ENCODE results near the gene RNF181.
A peak's percentile ranks its signal among the peaks of the same experiment; 100 is the strongest.
"Not testable (repeated sequence)": the region's sequence is repeated elsewhere in the genome, so short reads cannot be mapped to it uniquely, and the experiment has no call there.

Gene RNF181

GRCh38 chr2:85602476-85603234 lies 7.1 kb downstream of the RNF181 start, which contains the start of gene TMEM150A:
Gene TMEM150A (minus strand): TSS chr2:85602698. CDS start chr2:85601948, 750 bp downstream.
- Histone ChIP-seq H2AK5ac (ENCODE audit: low read length) (no peak within 1 kb of the TSS), H3K23ac (ENCODE audit: low read length) (peak within 1 kb of the TSS; percentile 76), H3K9ac (ENCODE audit: low read length) (peak within 1 kb of the TSS; percentile 92), H3K18ac (ENCODE audit: low read length) (peak within 1 kb of the TSS; percentile 57), H3K4me1 (ENCODE audit: control insufficient read depth, low read depth, low read length) (peaks cover 4% of the 10 kb centered on the region), H4K5ac (ENCODE audit: low read length) (no peak within 1 kb of the TSS), H2BK120ac (ENCODE audit: low read depth, low read length) (no peak within 1 kb of the TSS), H2BK15ac (replicated peaks; ENCODE audit: low read depth) (no peak within 1 kb of the TSS), H3K79me2 (ENCODE audit: control insufficient read depth, insufficient read depth, low read length) (peaks cover 4% of the 10 kb centered on the region), H3K4me3 (ENCODE audit: low read length) (peak within 1 kb of the TSS; percentile 91), H2BK5ac (ENCODE audit: low read length) (no peak within 1 kb of the TSS), H3K4me2 (ENCODE audit: low read length) (peak within 1 kb of the TSS; percentile 92), H3K56ac (ENCODE audit: low read length) (peak within 1 kb of the TSS; percentile 98), H4K8ac (ENCODE audit: low read depth, low read length) (no peak within 1 kb of the TSS), H3K79me1 (ENCODE audit: low read length) (peaks cover 13% of the 10 kb centered on the region), H3K27me3 (ENCODE audit: insufficient read depth, low read length, poor library complexity) (no peaks in the 10 kb centered on the region), H3K36me3 (ENCODE audit: control insufficient read depth, insufficient read depth, low read length) (peaks cover 4% of the 10 kb centered on the region), H3K27ac (ENCODE audit: low read depth, low read length) (peak within 1 kb of the TSS; percentile 43), H3K4ac (ENCODE audit: low read depth, low read length) (peak within 1 kb of the TSS; percentile 2)
- WGBS (ENCODE audit: extremely low coverage, insufficient coverage, low lambda C conversion rate), result no CpG with 5 or more reads among the region's 73 CpGs
- peak; percentile 91 for DNase-seq

DNA sequence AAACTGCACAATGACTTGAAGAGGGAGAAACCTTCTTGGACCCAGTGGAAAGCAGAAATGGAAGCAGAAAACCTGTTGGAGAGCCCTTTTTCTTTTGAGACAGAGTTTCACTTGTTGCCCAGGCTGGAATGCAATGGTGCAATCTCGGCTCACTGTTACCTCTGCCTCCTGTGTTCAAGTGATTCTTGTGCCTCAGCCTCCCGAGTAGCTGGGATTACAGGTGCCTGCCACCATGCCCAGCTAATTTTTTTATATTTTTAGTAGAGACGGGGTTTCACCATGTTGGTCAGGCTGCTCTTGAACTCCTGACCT lies 8.5 kb downstream of the RNF181 start:
- H4K8ac ChIP-seq (ENCODE audit: low read depth, low read length); H2BK15ac ChIP-seq (replicated peaks; ENCODE audit: low read depth); H3K79me2 ChIP-seq (ENCODE audit: control insufficient read depth, insufficient read depth, low read length); H4K5ac ChIP-seq (ENCODE audit: low read length); H3K23ac ChIP-seq (ENCODE audit: low read length); H3K36me3 ChIP-seq (ENCODE audit: control insufficient read depth, insufficient read depth, low read length); H2AK5ac ChIP-seq (ENCODE audit: low read length); H3K18ac ChIP-seq (ENCODE audit: low read length); H3K9ac ChIP-seq (ENCODE audit: low read length); DNase-seq; H3K4ac ChIP-seq (ENCODE audit: low read depth, low read length); H3K27me3 ChIP-seq (ENCODE audit: insufficient read depth, low read length, poor library complexity); H3K4me2 ChIP-seq (ENCODE audit: low read length); H2BK5ac ChIP-seq (ENCODE audit: low read length); H3K27ac ChIP-seq (ENCODE audit: low read depth, low read length); H3K56ac ChIP-seq (ENCODE audit: low read length); H3K4me3 ChIP-seq (ENCODE audit: low read length); H3K4me1 ChIP-seq (ENCODE audit: control insufficient read depth, low read depth, low read length); H2BK120ac ChIP-seq (ENCODE audit: low read depth, low read length): not testable (repeated sequence)
- H3K79me1 ChIP-seq (ENCODE audit: low read length), result peaks cover 19% of the 10 kb centered on the region
- WGBS (ENCODE audit: extremely low coverage, insufficient coverage, low lambda C conversion rate), result no CpG with 5 or more reads among the region's 3 CpGs

- Histone ChIP-seq H4K8ac (ENCODE audit: low read depth, low read length) (no peak overlapping the region), H3K79me1 (ENCODE audit: low read length) (peaks cover 20% of the 10 kb centered on the region), H3K36me3 (ENCODE audit: control insufficient read depth, insufficient read depth, low read length) (peaks cover 9% of the 10 kb centered on the region), H4K5ac (ENCODE audit: low read length) (no peak overlapping the region), H3K27me3 (ENCODE audit: insufficient read depth, low read length, poor library complexity) (no peaks in the 10 kb centered on the region), H2AK5ac (ENCODE audit: low read length) (no peak overlapping the region), H3K4me1 (ENCODE audit: control insufficient read depth, low read depth, low read length) (peaks cover 4% of the 10 kb centered on the region), H3K27ac (ENCODE audit: low read depth, low read length) (no peak overlapping the region), H3K4me3 (ENCODE audit: low read length) (no peak overlapping the region), H3K23ac (ENCODE audit: low read length) (no peak overlapping the region), H3K18ac (ENCODE audit: low read length) (no peak overlapping the region), H2BK5ac (ENCODE audit: low read length) (no peak overlapping the region), H2BK15ac (replicated peaks; ENCODE audit: low read depth) (no peak overlapping the region), H3K79me2 (ENCODE audit: control insufficient read depth, insufficient read depth, low read length) (peaks cover 4% of the 10 kb centered on the region), H3K56ac (ENCODE audit: low read length) (no peak overlapping the region), H2BK120ac (ENCODE audit: low read depth, low read length) (no peak overlapping the region), H3K4me2 (ENCODE audit: low read length) (no peak overlapping the region), H3K4ac (ENCODE audit: low read depth, low read length) (no peak overlapping the region), H3K9ac (ENCODE audit: low read length) (no peak overlapping the region)
- DNase-seq, result no peak
- no CpG with 5 or more reads among the region's 6 CpGs for WGBS (ENCODE audit: extremely low coverage, insufficient coverage, low lambda C conversion rate)
Measured at GRCh38 chr2:85604568-85605339, 9.2 kb downstream of the RNF181 start.

GRCh38 chr2:85605406-85606115 lies 10.0 kb downstream of the RNF181 start:
- H3K9ac ChIP-seq (ENCODE audit: low read length), result no peak overlapping the region
- peaks cover 7% of the 10 kb centered on the region for H3K79me2 ChIP-seq (ENCODE audit: control insufficient read depth, insufficient read depth, low read length)
- H3K56ac ChIP-seq (ENCODE audit: low read length), result no peak overlapping the region
- H3K27me3 ChIP-seq (ENCODE audit: insufficient read depth, low read length, poor library complexity), result no peaks in the 10 kb centered on the region
- H2BK5ac ChIP-seq (ENCODE audit: low read length), result no peak overlapping the region
- H3K4me3 ChIP-seq (ENCODE audit: low read length), result no peak overlapping the region
- H4K5ac ChIP-seq (ENCODE audit: low read length), result no peak overlapping the region
- H3K4ac ChIP-seq (ENCODE audit: low read depth, low read length), result no peak overlapping the region
- WGBS (ENCODE audit: extremely low coverage, insufficient coverage, low lambda C conversion rate), result no CpG with 5 or more reads among the region's 4 CpGs
- H3K36me3 ChIP-seq (ENCODE audit: control insufficient read depth, insufficient read depth, low read length), result peaks cover 9% of the 10 kb centered on the region
- H2BK120ac ChIP-seq (ENCODE audit: low read depth, low read length), result no peak overlapping the region
- H3K23ac ChIP-seq (ENCODE audit: low read length), result no peak overlapping the region
- H2BK15ac ChIP-seq (replicated peaks; ENCODE audit: low read depth), result no peak overlapping the region
- peaks cover 4% of the 10 kb centered on the region for H3K4me1 ChIP-seq (ENCODE audit: control insufficient read depth, low read depth, low read length)
- H4K8ac ChIP-seq (ENCODE audit: low read depth, low read length), result no peak overlapping the region
- H3K79me1 ChIP-seq (ENCODE audit: low read length), result peaks cover 23% of the 10 kb centered on the region
- no peak for DNase-seq
- H2AK5ac ChIP-seq (ENCODE audit: low read length), result no peak overlapping the region
- no peak overlapping the region for H3K18ac ChIP-seq (ENCODE audit: low read length)
- H3K27ac ChIP-seq (ENCODE audit: low read depth, low read length), result no peak overlapping the region
- no peak overlapping the region for H3K4me2 ChIP-seq (ENCODE audit: low read length)

- Histone ChIP-seq H2BK120ac (ENCODE audit: low read depth, low read length) (no peak overlapping the region), H2AK5ac (ENCODE audit: low read length) (no peak overlapping the region), H4K5ac (ENCODE audit: low read length) (no peak overlapping the region), H3K27ac (ENCODE audit: low read depth, low read length) (no peak overlapping the region), H3K27me3 (ENCODE audit: insufficient read depth, low read length, poor library complexity) (no peaks in the 10 kb centered on the region), H3K4me1 (ENCODE audit: control insufficient read depth, low read depth, low read length) (peaks cover 4% of the 10 kb centered on the region), H3K36me3 (ENCODE audit: control insufficient read depth, insufficient read depth, low read length) (peaks cover 9% of the 10 kb centered on the region), H3K18ac (ENCODE audit: low read length) (no peak overlapping the region), H3K79me2 (ENCODE audit: control insufficient read depth, insufficient read depth, low read length) (peaks cover 10% of the 10 kb centered on the region), H3K56ac (ENCODE audit: low read length) (no peak overlapping the region), H3K79me1 (ENCODE audit: low read length) (peaks cover 24% of the 10 kb centered on the region), H3K4me2 (ENCODE audit: low read length) (no peak overlapping the region), H2BK15ac (replicated peaks; ENCODE audit: low read depth) (no peak overlapping the region), H2BK5ac (ENCODE audit: low read length) (no peak overlapping the region), H4K8ac (ENCODE audit: low read depth, low read length) (no peak overlapping the region), H3K4me3 (ENCODE audit: low read length) (no peak overlapping the region), H3K4ac (ENCODE audit: low read depth, low read length) (no peak overlapping the region), H3K9ac (ENCODE audit: low read length) (no peak overlapping the region), H3K23ac (ENCODE audit: low read length) (no peak overlapping the region)
- WGBS (ENCODE audit: extremely low coverage, insufficient coverage, low lambda C conversion rate), result no CpG with 5 or more reads among the region's 7 CpGs
- DNase-seq, result no peak
Measured at GRCh38 chr2:85606116-85606455, 10.5 kb downstream of the RNF181 start.
